OCI-LY7 (cell line): ENCODE measurements around the gene NPHP3. TPM values are rescaled to one million over a fixed set of nuclear protein-coding genes. Genes with fewer than 3 reads are reported as not detected.

Source experiments
- BruUV-seq: library from RNA; stranded (reverse); fragments of 400-500 nt; replicated peaks from 2 replicates; lab custom pipeline; 2021; lab: Mats Ljungman, UMichigan
- CTCF ChIA-PET: fragments of 300-600 bp; sonication (Branson Sonifier 250); formaldehyde crosslinking; loops from one replicate; lab custom pipeline; 2022; ENCODE audit warnings: antibody characterized with exemption; ENCODE audit not compliant: unreplicated experiment; lab: Charles Lee
- POLR2A ChIA-PET: fragments of 300-600 bp; sonication (Branson Sonifier 250); formaldehyde crosslinking; loops from one replicate; lab custom pipeline; 2022; ENCODE audit warnings: antibody characterized with exemption; lab: Charles Lee
- DNase-seq: peaks from one replicate; pipeline ENCODE4 v3.0.0-alpha.2; 2015; ENCODE audit warnings: low spot score
- H2AFZ ChIP-seq: fragments of 200-600 bp; sonication (generic), shearing (Covaris generic); 2 replicates; pipeline ENCODE4 v1.6.1; 2014; ENCODE audit warnings: mild to moderate bottlenecking, antibody characterized with exemption, low read length, moderate library complexity
- H3K27ac ChIP-seq: fragments of 200-600 bp; sonication (generic); 2 replicates; pipeline ENCODE4 v1.5.1; 2014; ENCODE audit warnings: mixed run types, low read depth, mild to moderate bottlenecking, moderate library complexity, low read length, inconsistent platforms; ENCODE audit not compliant: poor library complexity, severe bottlenecking
- H3K36me3 ChIP-seq: fragments of 200-600 bp; sonication (generic); 2 replicates; pipeline ENCODE4 v1.6.1; 2014; ENCODE audit warnings: mild to moderate bottlenecking, antibody characterized with exemption, low read length, moderate library complexity, mixed read lengths; ENCODE audit not compliant: insufficient read depth
- H3K4me1 ChIP-seq: fragments of 200-600 bp; sonication (generic); 2 replicates; pipeline ENCODE4 v1.5.1; 2014; ENCODE audit warnings: mild to moderate bottlenecking, low read length; ENCODE audit not compliant: insufficient read depth, poor library complexity, severe bottlenecking
- H3K4me2 ChIP-seq: fragments of 200-600 bp; sonication (generic); 2 replicates; pipeline ENCODE4 v1.6.1; 2014; ENCODE audit warnings: mild to moderate bottlenecking, low read length
- H3K4me3 ChIP-seq: fragments of 200-600 bp; sonication (generic); 2 replicates; pipeline ENCODE4 v1.5.1; 2014; ENCODE audit warnings: mild to moderate bottlenecking, low read depth, low read length; ENCODE audit not compliant: poor library complexity, severe bottlenecking
- H3K79me2 ChIP-seq: fragments of 200-600 bp; sonication (generic); 2 replicates; pipeline ENCODE4 v1.6.1; 2016; ENCODE audit warnings: low read depth, mild to moderate bottlenecking, low read length, moderate library complexity, mixed read lengths; ENCODE audit not compliant: insufficient read depth
- H3K9me2 ChIP-seq: fragments of 200-600 bp; sonication (generic); 2 replicates; pipeline ENCODE4 v1.6.1; 2016; ENCODE audit warnings: mild to moderate bottlenecking, low read length, mixed read lengths; ENCODE audit not compliant: insufficient read depth
- H3K9me3 ChIP-seq: fragments of 200-600 bp; sonication (generic); 2 replicates; pipeline ENCODE4 v1.6.1; 2014; ENCODE audit warnings: mild to moderate bottlenecking, mixed run types, low read length, mixed read lengths
- H4K20me1 ChIP-seq: fragments of 200-600 bp; sonication (generic); 2 replicates; pipeline ENCODE4 v1.6.1; 2014; ENCODE audit warnings: mild to moderate bottlenecking, antibody characterized with exemption, low read length, moderate library complexity, mixed read lengths; ENCODE audit not compliant: insufficient read depth
- CTCF ChIP-seq: fragments of 200-600 bp; sonication (generic); conservative IDR thresholded peaks from 2 replicates; pipeline ENCODE4 v1.5.1; 2014; ENCODE audit warnings: mild to moderate bottlenecking, antibody characterized with exemption, low read length, moderate library complexity, mixed read lengths
- EZH2phosphoT487 ChIP-seq: fragments of 200-600 bp; sonication (generic); IDR thresholded peaks from 2 replicates; pipeline ENCODE4 v1.6.1; 2018; ENCODE audit warnings: low read depth, borderline replicate concordance, mild to moderate bottlenecking, mixed run types, antibody characterized with exemption, low read length, moderate library complexity, mixed read lengths
- intact Hi-C: fragments of 100-400 bp; cut with micrococcal nuclease; formaldehyde crosslinking; loops from one replicate; pipeline ENCODE4 v1.10.0; 2022; ENCODE audit not compliant: unreplicated experiment
- total RNA-seq, 2 experiments: library from RNA; depleted of rRNA in 1 of 2; stranded (reverse); fragments of >200 nt in 1 of 2; shearing (Covaris generic) in 1 of 2; gene quantifications; 2 replicates each; pipeline ENCODE4 v1.2.3, GENCODE V29; 2014 to 2022

Gene NPHP3
- total RNA-seq, 2 experiments from 2014 or later, result 8.5 to 10.6 TPM

- Histone ChIP-seq H2AFZ (peak within 1 kb of the TSS; percentile 94), H3K4me3 (peak within 1 kb of the TSS; percentile 78), H3K9me2 (no peaks in the 10 kb centered on the region), H3K9me3 (no peaks in the 10 kb centered on the region), H3K4me1 (peaks cover 24% of the 10 kb centered on the region), H3K4me2 (peak within 1 kb of the TSS; percentile 91), H3K79me2 (peaks cover 64% of the 10 kb centered on the region), H3K27ac (peak within 1 kb of the TSS; percentile 56), H3K36me3 (0 out of 2 replicates have a peak, but pooled peaks cover 10% of the 10 kb centered on the region), H4K20me1 (peaks cover 19% of the 10 kb centered on the region; the same call in 1 of the 2 replicates)
- CTCF ChIA-PET, result no interaction called here
- BruUV-seq, result TSS peak; percentile 80
- TF ChIP-seq EZH2phosphoT487, result no peak
- TF ChIP-seq CTCF, result peak; percentile 83
- DNase-seq, result peak; percentile 67
- POLR2A ChIA-PET, result interaction anchor here (0.6 to 3.2 kb wide), 5 partner anchors 11 to 914 kb away, joined by 3 to 19 read pairs (median 3); partner anchors contain the start of gene CDV3
- intact Hi-C loops, result loop anchor here (1.0 kb wide), 1 partner anchor 63 kb away; the partner anchor contains the start of gene NPHP3
Measured at GRCh38 chr3:132659365-132660051, 62.7 kb downstream of the NPHP3 start, which contains the start of gene ACAD11. ACAD11 (minus strand) TSS chr3:132659809; CDS start chr3:132659751, 58 bp downstream.

- no peak for TF ChIP-seq EZH2phosphoT487
- TF ChIP-seq CTCF, result no peak
- Histone ChIP-seq H2AFZ (peak overlapping the region; percentile 94; the same call in 1 of the 2 replicates), H3K27ac (no peak overlapping the region), H3K36me3 (0 out of 2 replicates have a peak, but pooled peaks cover 7% of the 10 kb centered on the region), H3K4me2 (peak overlapping the region; percentile 91), H3K4me1 (peaks cover 24% of the 10 kb centered on the region), H3K9me3 (no peaks in the 10 kb centered on the region), H3K4me3 (peak overlapping the region; percentile 78), H3K79me2 (peaks cover 59% of the 10 kb centered on the region), H3K9me2 (no peaks in the 10 kb centered on the region), H4K20me1 (peaks cover 19% of the 10 kb centered on the region; the same call in 1 of the 2 replicates)
- ChIA-PET POLR2A (interaction anchor here (0.7 to 3.2 kb wide), 4 partner anchors 12 to 57 kb away, joined by 3 to 19 read pairs (median 4); no protein-coding TSS in a partner anchor), CTCF (no interaction called here)
- intact Hi-C loops, result no loop called here
- DNase-seq, result no peak
- no TSS peak for BruUV-seq
Measured at GRCh38 chr3:132659000-132659364, 63.2 kb downstream of the NPHP3 start.
